ENCODE data around the gene ASPA.
A peak's percentile ranks its signal among the peaks of the same experiment; 100 is the strongest.

Gene ASPA

GRCh38 chr17:3533752-3534151 lies 58.0 kb downstream of the ASPA start:
- Mint-ChIP-seq H3K36me3 (ENCODE audit: low read depth) (no peaks in the 10 kb centered on the region), H3K27ac (peak overlapping the region in 1 of 3 experiments; percentile 52), H3K4me1 (peaks cover 5% of the 10 kb centered on the region), H3K9me3 (no peaks in the 10 kb centered on the region), H3K27me3 (ENCODE audit: low read depth) (peaks cover 4% of the 10 kb centered on the region), H3K4me3 (no peak overlapping the region)
- TF ChIP-seq CTCF (IDR thresholded peaks at IDR 0.05; ENCODE audit: unreplicated experiment in 3 of 3): no peak

DNA sequence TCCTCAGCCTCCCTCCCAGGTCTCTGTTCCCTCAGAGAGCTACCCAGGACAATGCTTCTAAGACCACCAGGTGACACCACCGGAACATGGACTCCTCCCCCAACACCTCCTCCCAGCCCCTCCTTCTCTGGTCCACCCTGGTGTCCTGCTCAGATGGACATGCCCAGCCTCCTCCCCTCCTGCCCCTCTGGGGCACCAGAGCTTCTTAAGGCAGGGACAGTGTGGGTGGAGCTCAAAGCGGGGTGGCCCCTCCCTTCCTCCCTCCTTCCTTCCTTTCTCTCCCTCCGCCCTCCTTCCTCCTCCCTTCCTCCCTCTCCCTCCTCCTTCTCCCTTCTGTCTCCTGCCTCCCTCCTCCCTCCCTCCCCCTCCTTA lies 59.1 kb downstream of the ASPA start:
- no peak for TF ChIP-seq CTCF (IDR thresholded peaks at IDR 0.05; ENCODE audit: unreplicated experiment in 3 of 3)
- Mint-ChIP-seq H3K27ac (no peak overlapping the region), H3K27me3 (ENCODE audit: low read depth) (peaks cover 4% of the 10 kb centered on the region), H3K36me3 (ENCODE audit: low read depth) (no peaks in the 10 kb centered on the region), H3K4me1 (peaks cover 5% of the 10 kb centered on the region), H3K9me3 (no peaks in the 10 kb centered on the region), H3K4me3 (peak overlapping the region in 2 of 3 experiments; percentile 54 to 84)

DNA sequence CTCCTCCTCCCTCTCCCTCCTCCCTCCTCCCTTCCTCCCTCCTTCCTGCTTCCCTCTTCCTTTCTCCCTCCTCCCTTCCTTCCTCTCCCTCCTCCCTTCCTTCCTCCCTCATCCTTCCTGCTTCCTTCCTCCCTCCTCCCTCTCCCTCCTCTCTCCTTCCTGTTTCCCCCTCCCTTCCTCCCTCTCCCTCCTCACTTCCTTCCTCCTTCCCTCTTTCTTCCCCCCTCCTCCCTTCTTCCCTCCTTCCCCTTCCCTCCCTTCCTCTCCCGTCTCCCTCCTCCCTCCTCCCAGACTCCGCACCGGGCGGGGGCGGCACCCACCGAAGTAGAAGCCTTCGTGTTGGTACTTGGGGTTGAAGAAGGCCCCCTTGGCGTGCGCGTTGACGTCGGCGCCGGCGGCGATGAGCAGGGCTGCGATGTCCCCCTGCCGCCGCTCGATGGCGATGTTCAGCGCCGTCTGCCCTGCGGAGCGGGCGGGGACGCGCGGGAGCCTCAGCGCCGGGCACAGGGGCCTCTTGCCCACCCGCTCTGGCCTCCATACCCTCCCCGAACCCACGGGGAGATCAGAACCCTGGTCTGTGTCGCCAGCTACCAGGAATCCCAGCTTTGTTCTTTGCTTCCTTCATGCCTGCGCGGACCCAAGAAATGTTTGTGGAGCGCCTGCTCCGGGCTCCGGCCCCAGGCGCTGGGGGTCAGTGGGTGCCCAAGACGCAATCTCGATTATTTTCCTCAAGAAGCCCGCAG lies 59.6 kb downstream of the ASPA start:
- H3K27ac Mint-ChIP-seq: peak overlapping the region in 2 of 3 experiments; percentile 55 to 73

DNA sequence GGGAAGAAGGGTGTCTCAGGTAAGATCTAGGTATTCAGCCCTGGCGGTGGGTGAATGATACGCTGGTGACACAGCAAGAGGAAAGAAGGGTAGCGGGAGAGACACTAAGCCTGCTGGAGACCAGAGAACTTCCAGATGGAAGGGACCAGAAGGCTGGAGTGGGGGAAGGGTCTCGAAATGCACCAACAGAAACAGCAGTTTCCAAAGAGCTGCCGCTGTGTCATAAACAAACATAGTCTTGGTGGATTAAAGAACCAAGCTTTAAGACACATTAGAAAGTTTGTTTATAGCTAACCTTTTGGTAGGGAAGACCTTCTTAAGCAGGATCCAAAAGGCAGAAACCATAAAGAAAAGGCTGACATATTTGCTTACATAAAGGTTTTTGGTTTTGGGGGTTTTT lies 60.9 kb downstream of the ASPA start:
- no peak for TF ChIP-seq CTCF (IDR thresholded peaks at IDR 0.05; ENCODE audit: unreplicated experiment in 3 of 3)
- H3K9me3 Mint-ChIP-seq: no peaks in the 10 kb centered on the region
- no peaks in the 10 kb centered on the region for H3K36me3 Mint-ChIP-seq (ENCODE audit: low read depth)
- peaks cover 4% of the 10 kb centered on the region for H3K27me3 Mint-ChIP-seq (ENCODE audit: low read depth)
- H3K4me1 Mint-ChIP-seq: peaks cover 5% of the 10 kb centered on the region
- H3K4me3 Mint-ChIP-seq: peak overlapping the region; percentile 74 to 84 (median 75)
- H3K27ac Mint-ChIP-seq: peak overlapping the region in 2 of 3 experiments; percentile 46 to 84

More for the DNA sequence above, 59.6 kb downstream of the ASPA start:
- Mint-ChIP-seq H3K4me1 (peaks cover 5% of the 10 kb centered on the region), H3K27me3 (ENCODE audit: low read depth) (peaks cover 4% of the 10 kb centered on the region), H3K4me3 (peak overlapping the region; percentile 81 to 88 (median 84)), H3K36me3 (ENCODE audit: low read depth) (no peaks in the 10 kb centered on the region), H3K9me3 (no peaks in the 10 kb centered on the region)
- peak; percentile 69 to 79 (median 75) for TF ChIP-seq CTCF (IDR thresholded peaks at IDR 0.05; ENCODE audit: unreplicated experiment in 3 of 3)

GRCh38 chr17:3539881-3540540 lies 64.2 kb downstream of the ASPA start:
- peaks cover 13% of the 10 kb centered on the region for H3K4me1 Mint-ChIP-seq
- H3K9me3 Mint-ChIP-seq: no peaks in the 10 kb centered on the region
- H3K27ac Mint-ChIP-seq: no peak overlapping the region
- peaks cover 4% of the 10 kb centered on the region for H3K27me3 Mint-ChIP-seq (ENCODE audit: low read depth)
- H3K4me3 Mint-ChIP-seq: no peak overlapping the region
- H3K36me3 Mint-ChIP-seq (ENCODE audit: low read depth): no peaks in the 10 kb centered on the region
- no peak for TF ChIP-seq CTCF (IDR thresholded peaks at IDR 0.05; ENCODE audit: unreplicated experiment in 3 of 3)
